Activated CD8-positive, alpha-beta memory T cell treated with anti-CD3 and anti-CD28 coated beads, Interleukin-2, amount 50 U/mL, for 1 hour (primary cell): ENCODE measurements around the gene APBA2.

ENCODE experiments used
- DNase-seq: peaks from one replicate; pipeline ENCODE4 v3.0.0-alpha.2; 2020; ENCODE audit errors: extremely low read depth

The APBA2 gene

DNA sequence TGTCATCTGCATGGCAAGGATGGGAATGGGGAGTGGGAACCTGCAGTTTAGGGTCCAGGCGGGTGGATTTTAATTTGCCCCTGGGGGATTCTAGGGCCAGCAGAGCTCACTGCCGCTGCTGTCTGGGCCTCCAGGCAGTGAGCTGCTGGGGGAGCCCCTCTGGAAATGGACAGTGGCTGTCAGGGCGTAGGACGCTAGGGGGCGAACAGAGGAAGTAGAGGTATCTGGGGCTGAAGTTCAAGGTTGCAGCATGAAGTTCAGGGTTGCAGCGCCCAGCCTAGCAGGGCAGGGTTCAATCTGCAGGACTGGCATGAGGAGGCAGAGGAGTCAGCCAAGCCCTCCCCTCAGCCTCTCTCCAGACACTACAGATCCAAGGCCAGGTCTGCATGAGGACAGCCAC, 49.5 kb downstream of the APBA2 start:
- DNase-seq: peak; percentile 29

DNA sequence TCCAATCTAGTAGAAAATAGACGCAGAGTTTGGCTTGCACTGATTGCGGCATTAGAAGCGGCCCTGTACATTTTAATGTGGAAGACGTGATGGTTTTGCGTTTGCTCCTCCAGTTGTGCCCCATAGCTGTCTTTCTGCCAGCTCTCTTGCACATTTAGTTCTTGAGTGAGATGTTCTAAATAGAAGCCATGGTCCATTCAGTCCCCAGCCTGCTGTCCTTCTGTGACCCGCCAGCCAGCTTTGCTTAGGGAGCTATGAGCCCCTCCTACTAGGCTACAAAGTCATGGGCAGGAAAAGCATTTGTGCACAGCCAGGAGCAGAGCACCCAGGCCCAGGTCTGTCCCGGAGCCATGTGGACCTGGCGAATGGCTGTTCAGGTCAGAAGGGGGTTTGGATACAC, 50.3 kb downstream of the APBA2 start:
- no peak for DNase-seq

DNA sequence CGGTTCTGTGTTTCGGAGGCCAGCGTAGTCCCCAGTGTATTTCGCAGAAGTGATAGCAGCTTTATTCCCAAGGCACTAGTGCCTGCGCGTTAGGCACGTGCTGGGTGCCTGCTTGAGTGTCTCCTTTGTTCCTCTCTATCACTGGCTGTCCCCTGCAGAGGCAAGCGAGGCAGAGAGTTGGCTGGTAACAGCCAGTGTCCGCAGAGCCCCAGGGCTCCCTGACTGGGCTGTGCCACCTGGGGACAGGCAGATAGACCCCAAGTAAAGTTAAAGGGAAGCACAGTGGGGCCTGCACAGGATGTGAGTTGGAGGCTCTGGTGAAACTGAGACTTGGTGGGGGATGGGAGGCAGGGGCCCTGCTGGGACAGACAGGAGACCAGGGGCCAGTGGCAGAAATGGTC, 50.7 kb downstream of the APBA2 start:
- DNase-seq: no peak

DNA sequence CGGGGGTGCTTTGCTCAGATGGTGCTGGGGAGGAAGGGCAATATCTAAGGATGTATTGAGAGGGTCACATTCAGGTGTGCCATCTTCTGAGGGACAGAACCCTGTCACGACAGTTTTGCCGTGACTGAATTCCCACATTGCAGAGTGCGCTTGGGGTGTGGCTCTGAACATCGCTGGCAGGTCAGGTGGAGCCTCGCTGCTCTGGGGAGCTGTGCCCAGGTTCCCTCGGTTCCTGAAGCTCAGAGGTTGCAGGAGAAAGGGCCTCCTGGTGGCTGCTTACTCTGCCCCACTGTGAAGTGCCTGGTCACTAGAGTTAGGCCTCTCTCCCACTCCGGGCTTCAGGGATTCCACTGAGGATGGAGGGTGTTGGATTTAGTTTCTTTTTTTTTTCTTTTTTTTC, 51.5 kb downstream of the APBA2 start:
- no peak for DNase-seq

DNA sequence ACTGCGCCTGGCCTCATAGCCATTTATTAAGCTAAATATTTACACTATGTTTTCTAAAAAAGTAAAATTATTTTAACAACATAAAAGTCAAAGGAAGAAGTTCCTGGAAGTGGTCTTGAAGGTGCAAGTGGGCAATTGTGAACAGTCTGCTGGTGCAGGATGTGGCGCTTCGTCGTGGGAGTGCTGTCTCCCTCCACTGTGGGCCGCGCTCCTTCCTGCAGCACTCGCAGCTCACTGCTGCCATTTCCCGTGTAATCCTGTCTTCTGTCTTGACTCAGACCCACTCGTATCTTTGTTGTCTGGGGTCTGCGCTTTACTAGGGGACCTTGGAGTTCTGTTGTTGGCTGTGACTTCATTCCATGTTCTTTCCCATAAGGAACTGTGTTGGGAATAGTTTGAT, 56.3 kb downstream of the APBA2 start:
- no peak for DNase-seq

DNA sequence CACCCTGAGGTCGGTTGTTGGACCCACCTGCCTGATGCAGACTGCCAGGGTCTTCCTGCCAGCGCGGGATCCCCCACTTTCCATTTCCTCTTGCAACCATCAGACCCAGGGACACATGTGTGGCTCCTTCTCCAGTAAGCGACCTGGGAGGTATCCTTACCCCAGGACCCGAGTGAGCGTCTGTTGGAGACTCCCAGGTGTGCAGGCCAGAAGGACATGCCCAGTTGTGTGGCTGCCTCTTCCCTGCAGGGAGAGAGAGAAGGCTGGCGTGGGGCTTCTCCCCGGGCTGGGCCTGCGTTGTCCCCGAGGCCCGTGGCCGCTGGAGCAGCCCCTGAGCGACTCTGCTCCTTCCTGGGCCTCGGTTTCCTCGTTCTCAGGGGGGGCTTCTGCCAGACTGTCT, 56.8 kb downstream of the APBA2 start:
- DNase-seq: no peak

DNA sequence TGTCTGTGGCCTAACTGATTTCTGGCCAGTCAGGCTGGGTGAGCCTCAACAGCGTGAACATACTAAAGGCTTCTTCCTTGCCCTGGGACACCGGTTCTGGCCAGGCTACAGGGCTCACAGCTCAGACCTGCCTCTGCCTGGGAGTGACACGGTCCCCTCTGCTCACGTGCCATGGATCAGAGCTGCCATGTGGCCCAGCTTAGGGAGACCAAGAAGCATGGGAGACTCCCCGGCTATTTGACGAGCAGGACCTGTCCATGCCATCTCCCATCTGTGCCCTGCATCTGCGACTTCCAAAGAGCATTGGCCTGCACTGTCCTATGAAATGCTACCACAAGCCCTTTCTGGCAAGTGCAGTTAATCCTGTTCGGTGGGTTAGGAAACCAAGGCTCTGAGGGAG, 57.4 kb downstream of the APBA2 start:
- no peak for DNase-seq

DNA sequence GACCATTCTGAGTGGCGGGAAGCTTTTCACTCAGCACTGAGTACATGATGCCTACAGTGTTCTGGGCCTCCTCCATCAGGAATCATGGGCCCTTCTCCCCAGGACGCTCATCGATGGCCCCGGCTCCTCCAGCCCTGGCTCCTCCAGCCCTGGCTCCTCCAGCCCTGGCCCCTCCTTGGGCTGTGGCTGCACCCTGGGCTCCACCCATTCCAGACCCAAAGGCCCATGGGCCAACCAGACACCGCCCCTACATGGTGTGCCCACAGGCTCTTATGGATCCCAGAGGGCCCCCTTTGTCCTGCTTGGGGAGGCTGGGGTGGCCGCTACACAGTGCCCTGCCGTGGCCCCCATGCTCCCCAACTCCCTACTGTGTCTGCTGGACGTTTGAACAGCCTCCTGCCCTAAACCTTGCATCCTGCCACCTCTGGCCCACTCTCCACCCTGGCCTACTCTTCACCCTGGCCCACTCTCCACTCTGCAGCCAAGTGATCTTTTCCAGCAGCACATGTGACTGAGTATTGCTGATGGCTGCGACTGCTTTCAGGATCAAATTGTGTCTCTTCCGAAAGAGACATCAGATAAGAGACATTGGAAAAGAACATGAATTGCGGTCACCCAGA, 57.9 kb downstream of the APBA2 start:
- DNase-seq: no peak

DNA sequence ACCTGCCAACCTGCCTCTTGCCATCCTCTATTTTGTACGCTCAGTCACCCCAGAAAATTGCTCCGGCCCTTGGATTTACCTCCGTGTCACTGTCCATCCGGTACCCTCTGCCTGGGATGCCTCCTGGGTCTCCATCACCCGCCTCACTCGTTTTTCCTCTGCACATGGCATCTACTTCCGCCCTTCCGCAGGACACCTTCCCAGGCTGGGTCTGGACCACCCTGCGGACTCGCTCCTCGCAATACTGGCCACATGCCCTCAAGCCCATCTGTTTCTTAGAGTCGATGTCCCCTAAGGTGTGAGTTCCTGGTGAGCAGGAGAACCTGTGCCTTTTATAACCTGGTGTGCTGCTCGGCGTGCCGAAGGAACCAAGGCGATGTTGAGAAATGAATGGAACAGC, 58.5 kb downstream of the APBA2 start:
- DNase-seq: no peak

DNA sequence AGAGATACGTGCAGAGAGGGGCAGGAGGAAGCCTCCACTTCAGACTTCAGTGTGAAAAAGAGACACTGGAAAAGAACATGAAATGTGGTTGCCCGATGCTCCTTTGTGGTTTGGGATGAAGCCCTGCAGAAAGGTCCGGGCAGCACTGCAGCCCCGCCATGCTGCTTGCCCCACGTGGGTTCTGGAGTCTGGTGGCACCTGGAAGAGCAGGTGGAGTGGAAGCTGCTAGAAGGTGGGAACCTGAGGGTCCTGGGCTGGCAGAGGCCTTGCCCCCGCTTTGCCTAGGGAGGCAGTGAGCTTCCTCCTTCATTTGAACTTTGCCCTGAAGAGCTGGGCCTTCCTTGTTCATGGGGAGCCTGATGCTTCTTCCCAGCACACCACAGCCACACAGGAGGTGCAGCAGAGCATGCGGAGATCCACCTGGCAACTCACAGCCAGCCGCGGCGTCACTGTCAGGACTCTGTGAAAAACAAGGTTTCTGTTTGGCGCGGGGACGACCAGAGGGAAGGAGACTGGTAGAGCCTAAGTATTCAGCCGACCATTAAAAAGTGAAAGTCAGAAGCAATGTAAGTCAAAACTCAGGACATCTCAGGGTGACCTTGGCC, 59.0 kb downstream of the APBA2 start:
- DNase-seq: no peak

DNA sequence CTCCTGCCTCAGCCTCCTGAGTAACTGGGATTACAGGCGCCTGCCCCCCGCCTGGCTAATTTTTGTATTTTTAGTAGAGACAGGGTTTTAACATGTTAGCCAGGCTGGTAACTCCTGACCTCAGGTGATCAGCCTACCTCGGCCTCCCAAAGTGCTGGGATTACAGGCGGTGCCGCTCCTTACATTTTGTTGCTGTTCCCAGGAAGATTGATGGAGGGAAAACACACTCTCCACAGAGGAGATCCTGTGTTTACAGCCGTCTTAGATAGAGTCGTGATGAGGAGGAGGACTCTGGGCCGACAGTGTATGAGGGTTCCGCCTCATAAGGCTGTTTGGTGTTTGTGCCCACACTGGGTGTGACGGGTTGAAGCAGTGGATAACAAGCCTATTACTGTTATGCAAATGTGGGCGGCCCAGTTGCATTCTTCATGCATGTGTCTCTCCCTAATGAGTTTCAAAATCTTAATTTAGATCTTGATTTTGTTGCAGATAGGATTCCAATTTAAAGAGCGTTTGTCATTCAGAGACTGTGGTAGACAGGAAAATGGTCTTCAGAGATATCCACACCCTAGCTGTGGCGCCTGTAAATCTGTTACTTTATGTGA, 60.0 kb downstream of the APBA2 start:
- DNase-seq: no peak

DNA sequence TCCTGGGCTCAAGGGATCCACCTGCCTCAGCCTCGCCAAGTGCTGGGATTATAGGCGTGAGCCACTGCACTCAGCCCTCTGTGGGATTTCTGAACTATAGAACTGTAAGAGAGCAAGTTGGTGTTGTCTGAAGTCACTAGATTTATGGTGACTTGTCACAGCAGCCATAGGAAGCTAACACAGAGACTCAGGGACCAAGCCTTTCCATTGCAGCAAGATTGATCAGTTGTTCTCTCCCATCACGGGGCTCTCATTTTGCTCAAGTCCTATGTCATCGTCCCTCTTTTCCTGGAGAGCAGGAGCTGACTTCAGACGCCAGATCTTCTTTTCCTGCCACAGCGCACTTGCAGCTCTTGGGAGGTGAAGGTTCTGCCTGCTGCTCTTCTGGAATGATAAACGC, 61.0 kb downstream of the APBA2 start:
- no peak for DNase-seq

DNA sequence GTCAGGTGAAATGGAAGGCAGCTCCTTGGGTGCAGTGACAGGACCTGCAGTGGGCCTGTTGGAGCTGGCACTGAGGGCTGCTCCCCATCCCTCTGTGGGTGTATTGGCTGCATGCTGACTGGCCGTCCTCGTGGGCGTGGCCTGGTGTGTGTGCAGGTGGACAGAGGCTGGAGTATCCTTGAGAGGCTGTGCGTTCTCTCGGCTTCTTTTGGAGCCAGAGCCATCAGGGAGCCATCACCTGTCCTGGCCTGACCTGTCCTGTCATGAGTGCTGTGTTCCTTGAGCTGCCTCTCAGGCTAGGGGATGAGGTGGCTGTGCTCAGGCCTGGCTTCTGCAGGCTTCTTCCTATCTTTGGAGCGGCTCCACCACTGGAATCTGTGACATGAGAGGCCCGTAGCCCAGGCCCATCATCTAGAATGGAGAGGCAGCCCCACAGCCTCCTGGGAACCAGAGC, 61.5 kb downstream of the APBA2 start:
- DNase-seq: no peak

DNA sequence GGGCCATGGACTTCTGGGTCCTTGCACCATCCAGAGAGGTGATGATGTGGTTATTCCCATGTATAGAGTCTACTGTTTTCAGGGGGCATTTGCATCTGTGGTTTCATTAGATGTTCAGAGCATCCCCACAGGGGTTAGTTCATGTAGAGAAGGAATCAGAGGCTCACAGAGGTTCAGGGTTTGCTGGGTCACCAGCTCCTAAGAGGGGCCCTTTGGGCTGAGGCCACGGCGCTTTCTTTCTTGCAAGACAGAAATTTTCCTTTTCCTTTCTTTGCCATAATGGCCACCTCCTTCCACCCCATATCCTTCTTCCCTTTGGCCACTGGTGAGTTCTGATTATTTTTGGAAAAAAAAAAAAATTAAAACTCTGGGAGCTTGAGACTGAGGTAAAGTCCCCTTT, 62.3 kb downstream of the APBA2 start:
- no peak for DNase-seq

DNA sequence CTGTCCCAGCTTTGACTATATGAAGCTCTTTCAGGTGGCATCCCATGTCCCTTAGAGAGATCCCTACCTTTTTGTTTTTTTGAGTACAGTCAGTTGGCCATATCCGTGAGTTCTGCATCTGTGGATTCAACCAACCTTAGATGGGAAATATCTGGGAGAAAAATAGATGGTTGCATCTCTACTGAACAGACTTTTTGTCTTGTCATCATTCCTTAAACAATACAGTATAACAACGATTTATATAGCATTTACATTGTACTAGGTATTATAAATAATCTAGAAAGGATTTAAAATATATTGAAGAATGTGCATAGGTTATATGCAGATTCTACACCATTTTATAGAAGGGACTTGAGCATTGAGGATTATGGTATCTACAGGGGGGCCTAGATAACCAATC, 65.1 kb downstream of the APBA2 start:
- DNase-seq: no peak

DNA sequence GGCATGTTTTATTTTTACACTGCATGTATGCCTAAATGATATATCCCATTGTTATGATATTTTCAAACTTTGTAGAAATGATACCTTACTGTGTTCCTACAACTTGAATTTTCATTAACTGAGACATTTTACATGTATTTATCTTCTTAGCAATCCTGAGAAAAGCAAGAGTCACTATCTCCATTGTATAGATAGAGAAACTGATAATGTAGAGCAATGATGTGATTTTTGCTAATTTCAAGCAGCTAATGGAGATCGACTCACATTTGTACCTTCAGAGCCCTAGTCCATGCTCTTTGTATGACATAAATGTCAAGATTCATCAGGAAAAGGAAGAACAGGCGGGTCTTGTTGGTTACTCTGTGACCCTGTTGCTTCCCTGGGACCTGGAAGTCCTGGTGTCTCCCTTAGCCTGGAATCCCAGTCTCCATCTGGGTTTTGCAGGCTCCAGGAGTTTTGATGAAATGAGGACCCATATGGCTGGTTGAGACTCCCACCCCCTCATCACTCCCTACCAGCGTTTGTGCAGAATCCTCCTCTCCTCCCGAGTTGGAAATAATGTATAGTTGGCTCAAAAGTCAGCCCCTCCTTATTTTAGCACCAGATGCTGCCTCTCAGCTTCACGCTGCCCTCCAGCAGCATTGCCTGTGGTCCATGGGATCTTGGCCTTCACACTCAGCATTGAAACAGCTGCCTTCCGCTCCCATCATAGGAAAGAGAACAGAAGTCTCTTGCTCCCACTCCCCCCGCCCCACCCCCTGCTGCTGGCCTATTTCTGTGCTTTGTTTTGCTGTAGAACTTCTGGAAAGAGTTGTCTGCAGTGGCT, 67.1 kb downstream of the APBA2 start:
- DNase-seq: no peak

DNA sequence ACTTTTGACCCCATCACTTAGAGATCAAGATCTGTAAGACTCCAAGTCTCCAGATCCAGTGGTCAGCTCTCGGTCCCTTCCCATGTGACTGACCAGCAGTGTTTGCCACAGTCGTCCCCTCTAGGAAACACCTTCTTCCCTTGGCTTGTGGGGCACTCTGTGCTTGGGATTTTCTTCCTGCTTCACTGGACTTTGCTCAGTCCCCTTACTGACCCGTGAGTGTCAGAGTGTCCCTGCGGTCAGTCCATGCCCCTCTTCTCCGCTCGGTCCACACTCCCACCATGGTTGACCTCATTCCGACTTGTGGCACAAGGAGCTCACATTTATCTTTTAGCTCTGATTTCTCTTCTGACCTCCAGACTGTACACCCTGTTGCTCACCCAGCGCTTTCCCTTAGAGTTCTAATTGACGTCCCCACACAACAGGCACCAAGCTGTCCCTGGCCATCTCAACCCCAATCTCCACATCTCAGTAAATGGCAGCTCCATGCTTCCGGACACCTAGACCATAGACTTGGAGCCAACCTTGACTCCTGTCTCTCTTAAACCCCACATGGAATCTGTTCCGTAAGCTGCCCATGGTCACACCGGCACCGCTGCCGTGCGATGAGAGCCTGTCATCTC, 67.9 kb downstream of the APBA2 start:
- DNase-seq: no peak

DNA sequence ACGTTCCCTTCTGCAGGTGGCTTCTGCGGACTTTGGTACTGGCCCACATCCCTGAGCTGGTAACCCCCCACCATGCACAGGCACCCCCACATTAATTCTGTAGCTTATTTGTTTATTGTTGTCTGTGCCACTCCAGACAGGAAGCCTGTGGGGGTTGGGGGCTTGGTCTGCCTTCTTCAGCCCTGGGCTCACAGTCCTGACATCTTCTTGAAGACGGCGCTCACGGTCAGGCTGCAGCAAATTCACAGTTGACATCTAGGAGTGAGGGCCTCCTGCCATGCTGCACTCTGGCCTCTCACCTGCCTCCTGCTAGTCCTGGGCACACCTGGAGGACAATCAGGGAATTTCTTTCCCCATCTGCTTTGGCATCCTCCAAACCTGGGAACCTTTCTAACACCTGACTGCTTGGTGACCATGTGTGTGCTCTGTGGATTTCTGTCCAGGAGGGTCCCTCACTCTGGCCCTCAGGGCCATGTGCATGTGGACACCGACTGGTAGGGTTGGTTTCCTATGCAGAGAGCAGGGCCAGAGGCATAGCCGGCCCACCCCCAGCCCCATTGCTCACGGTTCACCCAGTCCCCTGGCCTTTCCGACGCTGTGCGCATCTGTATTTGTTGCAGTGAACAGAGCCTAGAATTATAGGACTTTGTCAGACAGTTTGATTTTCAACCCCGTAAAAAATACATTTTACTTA, 68.8 kb downstream of the APBA2 start:
- DNase-seq: no peak

DNA sequence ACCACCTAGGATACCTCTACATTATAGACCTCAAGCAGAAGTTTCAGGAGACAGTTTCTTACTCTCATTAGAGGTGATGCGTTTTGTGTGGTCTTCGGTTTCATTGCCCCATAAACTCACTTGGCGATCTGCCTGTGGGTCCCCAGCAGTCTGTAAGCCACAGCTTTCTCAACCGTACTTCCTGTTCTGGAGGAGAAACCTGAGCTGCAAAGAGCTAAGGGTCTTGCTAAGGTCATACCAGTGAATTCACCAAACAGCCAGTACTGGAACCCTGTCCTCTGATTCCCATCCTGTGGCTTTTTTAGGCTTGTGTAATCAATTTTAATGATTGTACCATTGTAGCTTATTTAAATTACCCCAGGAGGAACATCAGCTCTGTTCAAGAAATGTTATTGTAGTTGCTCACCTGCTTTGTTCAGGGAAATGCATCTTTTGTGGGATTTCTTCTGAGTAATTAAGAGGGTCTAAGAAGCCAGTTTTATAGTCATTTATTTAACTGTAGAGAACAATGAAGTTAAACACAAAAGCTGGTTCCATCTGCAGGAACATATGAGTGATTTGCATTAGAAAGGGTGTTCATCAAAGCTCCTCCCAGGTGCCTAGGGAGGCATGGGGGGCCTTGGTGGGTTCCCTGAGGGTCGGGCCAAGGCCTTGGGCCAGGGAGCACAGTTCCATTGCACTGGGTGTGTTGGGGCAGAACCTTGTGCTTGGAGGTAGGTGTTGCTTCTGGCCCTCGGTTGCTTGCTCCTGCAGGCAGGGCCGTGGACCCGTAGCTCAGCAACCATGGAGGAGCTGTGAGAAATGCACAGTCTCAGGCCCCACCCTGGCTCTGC, 69.6 kb downstream of the APBA2 start:
- DNase-seq: no peak

DNA sequence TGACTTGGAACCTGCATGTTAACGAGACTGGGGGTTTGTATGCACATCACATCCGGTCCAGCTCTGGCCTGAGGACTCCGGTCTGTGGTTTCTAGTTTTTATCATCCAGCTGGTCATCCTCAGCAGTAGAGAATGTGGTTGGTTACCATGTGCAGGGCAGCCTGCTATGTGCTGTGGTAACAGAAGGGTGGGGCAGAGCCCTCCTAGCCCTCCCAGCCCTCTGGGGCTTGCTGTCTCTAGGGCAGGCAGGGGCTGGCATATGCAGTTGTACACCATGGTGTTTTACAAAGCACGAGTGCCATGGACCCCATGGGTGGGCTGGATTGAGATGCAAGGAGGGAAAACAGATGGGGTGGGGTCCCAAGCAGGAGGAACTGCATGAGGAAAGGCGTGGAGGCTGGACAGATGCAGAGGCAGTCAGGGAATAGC, 70.2 kb downstream of the APBA2 start:
- DNase-seq: no peak

DNA sequence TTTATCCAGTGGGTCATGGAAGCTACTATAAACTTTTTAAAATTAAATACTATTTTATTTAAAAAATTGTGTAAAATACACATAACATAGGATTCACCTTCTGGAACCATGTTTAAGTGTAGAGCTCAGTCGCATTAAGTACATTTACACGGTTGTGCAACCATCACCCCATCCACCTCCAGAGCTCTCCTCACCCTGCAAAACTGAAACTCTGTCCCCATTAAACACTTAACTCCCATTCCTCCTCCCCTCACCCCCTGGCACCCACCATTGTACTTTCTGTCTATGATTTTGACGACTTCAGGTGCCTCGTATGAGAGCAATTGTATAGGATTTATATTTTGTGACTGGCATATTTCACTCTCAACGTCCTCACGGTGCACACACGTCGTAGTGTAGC, 70.7 kb downstream of the APBA2 start:
- no peak for DNase-seq
